HG02973 (cell line): ENCODE results near the gene HLA-DPA1.

Source experiments
- ATAC-seq: cut with Tn5 transposase; IDR thresholded peaks from one replicate; pipeline ENCODE4 v1.9.1; 2021; ENCODE audit warnings: moderate library complexity; ENCODE audit not compliant: unreplicated experiment

Gene HLA-DPA1

DNA sequence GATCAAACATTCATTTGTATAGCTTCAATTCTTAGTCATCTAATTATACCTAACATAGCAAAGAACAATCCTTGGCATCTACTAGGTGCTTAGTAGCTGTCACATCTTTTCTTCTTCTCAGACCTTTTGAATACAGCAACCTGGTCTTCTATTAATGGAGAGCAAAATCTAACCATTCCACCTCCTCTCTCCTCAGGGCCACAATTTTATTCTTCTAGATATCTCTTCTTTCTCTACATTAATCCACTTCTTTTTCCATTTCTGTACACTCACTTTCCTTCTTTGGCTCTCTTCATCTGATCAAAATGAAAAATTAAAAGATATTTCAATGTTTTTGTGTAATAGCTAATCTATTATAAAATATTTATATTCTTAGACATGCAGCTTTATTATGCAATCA, 55.0 kb downstream of the HLA-DPA1 start:
- ATAC-seq = no peak

DNA sequence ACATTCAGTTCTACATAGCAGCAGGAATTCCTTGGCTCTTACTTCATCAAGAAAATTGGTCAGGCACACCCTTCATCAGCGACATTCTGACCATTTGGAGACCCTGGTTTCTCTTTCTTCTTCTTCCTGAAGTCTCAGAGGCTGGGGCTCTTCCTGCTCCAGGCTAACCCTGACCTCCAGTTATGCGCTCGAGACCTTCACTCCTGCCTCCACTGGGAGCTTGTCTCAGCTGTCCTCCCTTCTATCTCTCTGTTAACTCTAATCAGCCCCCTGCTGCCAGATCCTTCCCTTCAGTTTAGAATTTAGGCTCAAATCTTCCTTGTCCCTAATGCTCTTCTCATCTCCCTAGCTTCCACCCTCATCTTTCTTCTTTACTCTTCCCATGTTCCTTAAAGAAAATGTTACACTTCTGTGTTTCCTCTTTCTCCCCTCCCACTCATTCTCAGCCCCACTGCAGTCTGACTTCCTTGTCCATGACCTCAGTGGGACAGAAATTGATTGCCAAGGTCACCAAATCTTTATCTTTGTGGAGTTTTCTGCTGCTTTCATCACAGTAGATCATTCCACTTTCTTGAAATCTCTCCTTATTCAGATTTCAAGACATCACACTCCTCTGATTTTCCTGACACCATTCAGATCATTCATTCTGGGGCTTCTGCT, 55.6 kb downstream of the HLA-DPA1 start:
- ATAC-seq = no peak

DNA sequence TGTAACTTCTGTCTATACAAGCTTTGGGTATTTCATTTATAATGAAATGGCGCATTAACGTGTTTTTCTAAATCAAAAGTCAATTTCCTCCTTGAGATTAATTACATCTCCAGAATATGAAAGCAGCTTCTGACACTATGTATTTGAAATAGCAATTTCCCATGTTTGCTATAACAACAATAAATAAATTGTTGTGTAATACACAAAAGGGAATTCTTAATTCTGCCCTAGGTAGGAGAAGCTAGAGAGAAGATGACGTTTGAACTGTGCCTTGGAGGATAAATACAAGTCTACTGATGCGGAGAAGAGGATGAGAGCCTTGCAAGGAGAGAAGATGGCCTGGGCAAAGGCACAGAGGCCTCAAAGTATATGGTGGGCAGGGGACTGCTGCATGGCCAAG, 56.4 kb downstream of the HLA-DPA1 start:
- ATAC-seq = no peak

DNA sequence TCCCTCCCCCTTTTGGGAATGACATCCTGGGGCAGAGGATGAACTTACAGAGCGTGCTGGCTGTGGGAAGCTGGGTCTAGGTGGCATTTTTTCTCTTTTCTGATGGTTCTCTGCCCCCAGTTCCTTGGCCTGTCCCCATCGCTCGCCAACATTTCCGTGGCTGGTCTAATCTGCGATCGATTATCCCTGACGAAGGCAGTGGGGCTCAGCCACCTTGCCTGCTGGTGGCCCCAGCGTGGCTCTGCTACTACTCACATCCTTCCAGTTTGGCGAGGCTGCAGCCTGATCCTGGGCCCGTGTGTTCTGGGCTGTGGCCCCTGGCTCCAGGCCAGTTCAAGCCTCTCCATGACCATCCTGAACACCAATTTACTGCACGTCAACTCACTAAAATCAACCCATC, 57.7 kb downstream of the HLA-DPA1 start:
- no peak for ATAC-seq

DNA sequence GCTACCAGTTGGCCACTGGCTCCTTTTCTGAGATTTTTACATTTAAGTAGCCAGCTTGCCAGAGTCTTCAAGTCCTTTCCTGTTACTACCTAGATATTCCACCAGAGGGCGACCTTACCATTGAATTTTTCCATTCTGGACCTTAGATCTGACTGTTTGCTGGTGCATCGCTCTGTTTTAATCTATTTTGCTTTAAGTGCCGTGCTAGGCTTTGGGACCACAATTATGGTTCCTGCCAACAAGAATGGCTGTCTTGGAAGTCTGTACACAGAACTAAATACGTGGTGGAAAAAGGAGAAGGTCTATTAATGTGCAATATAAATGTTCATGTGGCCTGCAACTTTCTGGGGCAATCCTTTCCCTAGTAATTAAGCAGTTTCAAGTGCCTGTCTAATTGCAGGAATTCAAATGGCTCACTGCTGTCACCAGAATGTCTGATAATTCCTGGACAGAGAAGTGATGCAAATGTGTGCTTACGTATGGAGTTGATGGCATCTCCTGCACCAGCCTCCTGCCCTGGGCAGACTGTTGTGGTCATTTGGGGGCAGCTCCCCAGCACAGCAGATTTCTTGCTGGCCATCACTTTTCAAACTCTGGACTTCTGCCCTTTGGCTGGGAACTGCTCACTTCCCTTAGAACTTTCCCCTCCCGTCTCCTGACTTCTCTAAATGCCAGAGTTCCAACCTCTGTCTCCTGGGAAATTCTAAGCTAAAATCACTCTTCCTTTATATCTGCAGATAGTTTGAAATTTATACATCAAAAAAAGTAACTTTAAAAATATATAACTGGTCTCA, 58.4 kb downstream of the HLA-DPA1 start:
- ATAC-seq = no peak
